Heart left ventricle (tissue), 16 donors: Measurements from ENCODE around the gene ARRDC2. TPM values are rescaled to one million over a fixed set of nuclear protein-coding genes. Genes with fewer than 3 reads are reported as not detected.
"Not testable (repeated sequence)": the region's sequence is repeated elsewhere in the genome, so short reads cannot be mapped to it uniquely, and the experiment has no call there.

ENCODE experiments used
- ATAC-seq, 4 donors: fragments of 200-7000 bp; cut with Tn5 transposase; one replicate each; pipeline ENCODE4 v1.9.1; 2020 to 2022; ENCODE audit warnings: moderate library complexity in 4 of 4, mild to moderate bottlenecking in 3 of 4, moderate number of reproducible peaks in 1 of 4
- DNase-seq, 5 donors: peaks; one replicate each; pipeline ENCODE4 v3.0.0-alpha.2; 2020
- H3K27ac ChIP-seq, 12 donors: fragments of 200-600 bp; sonication (generic) in 4 of 12; one replicate each; pipeline versions ENCODE4 v1.5.0 to v1.8.0; 2016 to 2022; ENCODE audit warnings: mild to moderate bottlenecking in 2 of 12
- H3K27me3 ChIP-seq, 9 donors: fragments of 200-600 bp; sonication (generic) in 2 of 9; one replicate each; pipeline versions ENCODE4 v1.5.1 to v1.8.0; 2016 to 2022; ENCODE audit warnings: mild to moderate bottlenecking in 3 of 9
- H3K36me3 ChIP-seq, 9 donors: fragments of 200-600 bp; sonication (generic) in 2 of 9; one replicate each; pipeline versions ENCODE4 v1.5.0 to v1.8.0; 2018 to 2022; ENCODE audit warnings: mild to moderate bottlenecking in 2 of 9
- H3K4me1 ChIP-seq, 12 donors: fragments of 200-600 bp; sonication (generic) in 4 of 12; one replicate each; pipeline versions ENCODE4 v1.5.0 to v1.8.0; 2016 to 2022; ENCODE audit warnings: mild to moderate bottlenecking in 3 of 12
- H3K4me3 ChIP-seq, 12 donors: fragments of 200-600 bp; sonication (generic) in 4 of 12; one replicate each; pipeline versions ENCODE4 v1.5.0 to v1.8.0; 2017 to 2022; ENCODE audit warnings: mild to moderate bottlenecking in 9 of 12, moderate library complexity in 4 of 12
- H3K9me3 ChIP-seq, 12 donors: fragments of 200-600 bp; sonication (generic) in 4 of 12; one replicate each; pipeline versions ENCODE4 v1.5.0 to v1.8.0; 2016 to 2022; ENCODE audit warnings: mild to moderate bottlenecking in 1 of 12
- POLR2A ChIP-seq, 2 donors: fragments of 450-650 bp; IDR thresholded peaks; one replicate each; pipeline ENCODE4 v1.6.1; 2017; ENCODE audit warnings: antibody characterized with exemption in 2 of 2, mild to moderate bottlenecking in 2 of 2, moderate library complexity in 2 of 2
- WGBS, 4 donors: extraction: QIAGEN DNeasy Blood & Tissue Kit in 2 of 4; methylation state at CpG; one replicate each; pipeline versions ENCODE4 v1.1.5 to v1.1.7; 2013 to 2018; 5-methylcytosine and 5-hydroxymethylcytosine counted together
- intact Hi-C, 10 donors: fragments of 100-400 bp; cut with DNase I; formaldehyde crosslinking; loops; one replicate each; pipeline versions ENCODE4 v1.11.1 to v1.14.2; 2022
- polyA plus RNA-seq, 2 donors: library from polyadenylated mRNA; stranded (reverse); fragments of 200-250 nt; gene quantifications; one replicate each; pipeline ENCODE4 v1.2.3, GENCODE V29; 2013
- total RNA-seq, 9 donors: library from RNA; depleted of rRNA in 2 of 9; stranded (reverse); fragments of >200 nt in 2 of 9; fragmentation: NEBNext Ultra II Directional in 3 of 9; extraction: Animal tissue kit (Norgen Biotek cat#: 25700) in 3 of 9; gene quantifications; one replicate each; pipeline versions ENCODE4 v1.1.0 to v1.2.4, GENCODE V29; 2016 to 2023
- TF ChIP-seq, protein P1 (sequence below), 12 donors: fragments of 200-600 bp; sonication (generic) in 4 of 12; IDR thresholded peaks; one replicate each; pipeline versions ENCODE4 v1.5.0 to v1.8.0; 2018 to 2022; ENCODE audit warnings: antibody characterized with exemption in 12 of 12, mild to moderate bottlenecking in 5 of 12
- donor health status: ischemic (EF 13 %, LVEDD 7.1; RV severe dilation, severe dysfunction).
- donor health status: healthy with polysubstance abuse.
- donor health status: DM: no; HTN: yes; CAD: no.
- donor health status: DM: no; HTN: no; CAD: no.
- donor health status: ischemic (EF 25% LVEDD 6.9; RV normal size, moderate dysfunction).
- donor health status: ischemic (EF 25% LVEDD 5.7; RV mildly dilated, moderate dysfunction).
- donor health status: healthy.
- donor health status: DM: yes; HTN: yes; CAD: no.
- donor health status: ischemic (EF 35%, LVEDD 5.7; RV mildly dilated, moderate dysfunction).
- donor health status: nonischemic (EF 11% LVEDD 7.7; RV severe dilation, severe dysfunction).
- donor health status: DM: yes; HTN: yes; CAD: no.
- donor health status: PGD.
- donor health status: ischemic (EF 29% LVEDD 5.4; RV normal size, mild dysfunction).
- donor health status: nonischemic (EF 23%, LVEDD 6.1; RV moderate dilation, normal function).

The ARRDC2 gene
- total and polyA plus RNA-seq, 11 donors: 5.8 to 35.5 (median 14.3) TPM

DNA sequence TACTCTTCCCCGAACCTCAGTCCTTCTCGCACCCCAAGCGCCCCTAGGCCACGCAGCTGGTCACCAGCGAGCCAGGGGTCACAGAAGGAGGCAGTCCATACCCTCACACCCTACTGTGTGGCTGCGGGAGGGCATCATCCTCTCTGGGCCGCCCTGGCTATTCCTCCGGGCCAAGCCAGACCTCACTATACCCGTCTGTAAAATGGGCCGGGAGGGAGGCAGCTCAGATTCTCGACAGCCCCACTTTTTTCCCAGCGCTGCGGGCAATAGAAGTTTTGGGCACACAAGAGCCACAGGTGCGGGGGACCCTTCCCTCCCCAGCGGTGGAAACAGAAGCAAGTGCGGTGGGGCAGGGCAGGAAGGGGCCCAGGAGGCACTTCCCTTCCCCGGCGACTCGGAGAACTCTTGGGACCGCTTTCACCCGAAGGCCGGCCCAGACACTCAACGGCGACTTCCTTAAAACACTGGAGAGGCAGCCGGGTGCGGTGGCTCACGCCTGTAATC lies 5.6 kb upstream of the ARRDC2 start:
- TF ChIP-seq, protein P1, sequence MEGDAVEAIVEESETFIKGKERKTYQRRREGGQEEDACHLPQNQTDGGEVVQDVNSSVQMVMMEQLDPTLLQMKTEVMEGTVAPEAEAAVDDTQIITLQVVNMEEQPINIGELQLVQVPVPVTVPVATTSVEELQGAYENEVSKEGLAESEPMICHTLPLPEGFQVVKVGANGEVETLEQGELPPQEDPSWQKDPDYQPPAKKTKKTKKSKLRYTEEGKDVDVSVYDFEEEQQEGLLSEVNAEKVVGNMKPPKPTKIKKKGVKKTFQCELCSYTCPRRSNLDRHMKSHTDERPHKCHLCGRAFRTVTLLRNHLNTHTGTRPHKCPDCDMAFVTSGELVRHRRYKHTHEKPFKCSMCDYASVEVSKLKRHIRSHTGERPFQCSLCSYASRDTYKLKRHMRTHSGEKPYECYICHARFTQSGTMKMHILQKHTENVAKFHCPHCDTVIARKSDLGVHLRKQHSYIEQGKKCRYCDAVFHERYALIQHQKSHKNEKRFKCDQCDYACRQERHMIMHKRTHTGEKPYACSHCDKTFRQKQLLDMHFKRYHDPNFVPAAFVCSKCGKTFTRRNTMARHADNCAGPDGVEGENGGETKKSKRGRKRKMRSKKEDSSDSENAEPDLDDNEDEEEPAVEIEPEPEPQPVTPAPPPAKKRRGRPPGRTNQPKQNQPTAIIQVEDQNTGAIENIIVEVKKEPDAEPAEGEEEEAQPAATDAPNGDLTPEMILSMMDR (IDR thresholded peaks at IDR 0.05): no peak
- no peak for TF ChIP-seq POLR2A (IDR thresholded peaks at IDR 0.05)
- intact Hi-C loops: loop anchor here in 1 of 10 donors (10.0 kb wide), 1 partner anchor 152 kb away; the partner anchor contains the start of gene PIK3R2
- WGBS, 4 donors: 72 to 83% (median 73%) methylated on average over 17 to 27 of the region's 27 CpGs
- peak in 1 of 4 donors; percentile 8 for ATAC-seq
- Histone ChIP-seq H3K36me3 (peaks cover 0 to 3% (median 0%) of the 10 kb centered on the region in 9 donors), H3K4me1 (peaks cover 0 to 37% (median 10%) of the 10 kb centered on the region in 12 donors), H3K9me3 (no peaks in the 10 kb centered on the region), H3K4me3 (peak overlapping the region; percentile 45 to 88 (median 82)), H3K27ac (peak overlapping the region in 9 of 12 donors; percentile 80 to 94 (median 91)), H3K27me3 (peaks cover 0 to 11% (median 0%) of the 10 kb centered on the region in 9 donors)
- DNase-seq: peak in 3 of 5 donors; percentile 54 to 65 (median 64)

GRCh38 chr19:18005750-18006149 lies 2.2 kb upstream of the ARRDC2 start:
- intact Hi-C loops: loop anchor here in 2 of 10 donors (5.0 to 10.0 kb wide), 2 partner anchors 149 to 247 kb away; partner anchors contain the start of gene PIK3R2 (in 1 of the 2)
- Histone ChIP-seq H3K36me3 (peaks cover 0 to 23% (median 17%) of the 10 kb centered on the region in 9 donors), H3K4me1 (peaks cover 0 to 51% (median 23%) of the 10 kb centered on the region in 12 donors), H3K27me3 (peaks cover 0 to 11% (median 0%) of the 10 kb centered on the region in 9 donors)
- 92 to 97% (median 96%) methylated on average over 20 to 35 of the region's 35 CpGs for WGBS, 4 donors
- not testable (repeated sequence) for ATAC-seq, H3K27ac ChIP-seq, H3K4me3 ChIP-seq, DNase-seq, H3K9me3 ChIP-seq

DNA sequence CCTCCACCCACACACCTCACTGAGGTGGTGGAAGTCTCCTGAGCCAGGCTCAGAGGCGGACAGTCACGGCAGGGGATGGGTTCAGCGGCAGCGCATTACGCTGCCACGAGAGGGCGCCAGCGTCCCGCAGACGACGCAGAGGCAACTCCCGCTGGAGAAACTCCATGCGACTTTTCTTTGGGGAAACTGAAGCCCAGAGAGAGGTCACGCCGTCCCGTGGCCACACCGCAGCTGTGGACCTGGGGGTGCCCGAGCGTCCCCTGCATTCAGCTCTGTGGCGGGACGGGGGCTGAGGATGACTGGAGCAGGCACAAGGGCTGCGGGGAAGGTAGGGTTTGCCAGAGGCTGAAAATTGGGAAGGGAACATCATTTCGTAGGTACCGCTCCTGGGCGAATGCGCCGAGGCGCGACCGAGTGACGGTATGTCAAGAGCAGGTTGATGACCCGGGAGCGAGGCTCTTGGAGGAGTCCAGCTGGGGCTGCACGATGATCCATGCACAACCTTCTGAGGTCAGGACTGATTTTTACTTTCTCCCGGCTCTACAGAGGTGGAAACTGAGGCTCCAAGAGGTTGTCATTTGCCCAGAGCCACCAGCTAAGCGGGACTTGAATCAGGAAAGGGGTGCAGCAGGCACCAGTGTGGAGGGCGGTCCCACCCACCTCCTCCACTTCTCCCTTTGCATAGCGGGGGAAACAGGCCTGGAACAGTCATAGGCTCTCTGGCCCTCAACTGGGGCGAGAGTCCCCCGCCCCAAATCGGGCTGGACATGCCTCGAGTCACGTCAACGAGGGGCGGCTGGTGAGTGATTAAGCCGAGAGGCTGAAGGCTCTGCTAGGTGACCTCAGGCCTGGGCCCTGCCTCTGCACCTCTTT lies 690 bp upstream of the ARRDC2 start:
- peak; percentile 73 to 93 (median 86) for ATAC-seq
- Histone ChIP-seq H3K27ac (peak overlapping the region; percentile 79 to 93 (median 86)), H3K9me3 (no peaks in the 10 kb centered on the region), H3K4me1 (peaks cover 0 to 47% (median 20%) of the 10 kb centered on the region in 12 donors), H3K4me3 (peak overlapping the region; percentile 47 to 84 (median 61)), H3K27me3 (peaks cover 0 to 1% (median 0%) of the 10 kb centered on the region in 9 donors), H3K36me3 (peaks cover 0 to 38% (median 32%) of the 10 kb centered on the region in 9 donors)
- DNase-seq: peak; percentile 80 to 93 (median 84)
- WGBS, 4 donors: 0 to 2% (median 1%) methylated on average over 13 to 46 of the region's 46 CpGs
- TF ChIP-seq, protein P1 (IDR thresholded peaks at IDR 0.05): peak; percentile 95 to 99 (median 99)
- TF ChIP-seq POLR2A (IDR thresholded peaks at IDR 0.05): peak in 1 of 2 donors; percentile 53
- intact Hi-C loops: loop anchor here (1.0 to 10.0 kb wide), 3 partner anchors 51 to 245 kb away; partner anchors contain the start of gene PIK3R2 (in 1 of the 10)

- Histone ChIP-seq H3K9me3 (no peaks in the 10 kb centered on the region), H3K4me1 (peaks cover 0 to 50% (median 24%) of the 10 kb centered on the region in 12 donors), H3K27me3 (no peaks in the 10 kb centered on the region), H3K4me3 (peak overlapping the region; percentile 47 to 84 (median 61)), H3K27ac (peak overlapping the region; percentile 55 to 93 (median 86)), H3K36me3 (peaks cover 0 to 54% (median 48%) of the 10 kb centered on the region in 9 donors)
- ATAC-seq: no peak
- intact Hi-C loops: loop anchor here in 2 of 10 donors (5.0 to 10.0 kb wide), 2 partner anchors 146 to 243 kb away; partner anchors contain the start of gene PIK3R2 (in 1 of the 2)
- DNase-seq: no peak
- WGBS, 4 donors: 80 to 97% (median 93%) methylated on average over 11 of the region's 11 CpGs
- TF ChIP-seq POLR2A (IDR thresholded peaks at IDR 0.05): no peak
- TF ChIP-seq, protein P1 (IDR thresholded peaks at IDR 0.05): no peak
Observed at GRCh38 chr19:18008814-18009213, 844 bp downstream of the ARRDC2 start.
